HepG2 (cell line): ENCODE measurements around the gene COL2A1. TPM values are rescaled to one million over a fixed set of nuclear protein-coding genes. Genes with fewer than 3 reads are reported as not detected.
A peak's percentile ranks its signal among the peaks of the same experiment; 100 is the strongest.

Experiments used
- AKNA ChIP-seq: sonication (generic); formaldehyde crosslinking; IDR thresholded peaks from 2 replicates; pipeline ENCODE4 v1.4.0; 2020; ENCODE audit warnings: missing genetic modification reagents, borderline replicate concordance
- ATF7 ChIP-seq, 2 experiments: fragments of 450-650 bp in 1 of 2; sonication (generic) in 1 of 2; formaldehyde crosslinking in 1 of 2; IDR thresholded peaks; 2 replicates each; pipeline versions ENCODE4 v1.4.0 to v1.6.1; 2016 to 2020; ENCODE audit warnings: antibody characterized with exemption in 1 of 2, mild to moderate bottlenecking in 1 of 2, missing genetic modification reagents in 1 of 2
- ETV5 ChIP-seq: IDR thresholded peaks from 2 replicates; pipeline ENCODE4 v1.6.1; 2018; ENCODE audit warnings: missing biosample characterization, missing genetic modification reagents, inconsistent platforms, borderline replicate concordance
- HMG20A ChIP-seq: IDR thresholded peaks from 2 replicates; pipeline ENCODE4 v1.6.1; 2016; ENCODE audit warnings: borderline replicate concordance
- KDM5B ChIP-seq: sonication (generic); formaldehyde crosslinking; IDR thresholded peaks from 2 replicates; pipeline ENCODE4 v1.4.0; 2020; ENCODE audit warnings: missing genetic modification reagents, mild to moderate bottlenecking, borderline replicate concordance
- MZF1 ChIP-seq: sonication (generic); formaldehyde crosslinking; IDR thresholded peaks from 2 replicates; pipeline ENCODE4 v1.8.1; 2023; ENCODE audit warnings: mild to moderate bottlenecking, missing genetic modification reagents, borderline replicate concordance
- XBP1 ChIP-seq: sonication (generic); formaldehyde crosslinking; IDR thresholded peaks from 2 replicates; pipeline ENCODE4 v1.5.0; 2020; ENCODE audit warnings: missing genetic modification reagents
- ZNF225 ChIP-seq: sonication (generic); formaldehyde crosslinking; IDR thresholded peaks from 2 replicates; pipeline ENCODE4 v1.4.0; 2020; ENCODE audit warnings: mild to moderate bottlenecking, missing genetic modification reagents
- ZNF331 ChIP-seq: sonication (generic); formaldehyde crosslinking; IDR thresholded peaks from 2 replicates; pipeline ENCODE4 v1.4.0; 2020; ENCODE audit warnings: missing genetic modification reagents
- ZNF512 ChIP-seq: sonication (generic); formaldehyde crosslinking; IDR thresholded peaks from 2 replicates; pipeline ENCODE4 v1.4.0; 2020; ENCODE audit warnings: mild to moderate bottlenecking, missing genetic modification reagents
- ZNF567 ChIP-seq: sonication (generic); formaldehyde crosslinking; IDR thresholded peaks from 2 replicates; pipeline ENCODE4 v1.8.1; 2023; ENCODE audit warnings: mild to moderate bottlenecking, missing genetic modification reagents, borderline replicate concordance
- ZNF660 ChIP-seq: sonication (generic); formaldehyde crosslinking; IDR thresholded peaks from 2 replicates; pipeline ENCODE4 v1.5.1; 2020; ENCODE audit warnings: mild to moderate bottlenecking, low read depth, missing genetic modification reagents, borderline replicate concordance
- polyA plus RNA-seq, 8 experiments: library from polyadenylated mRNA; depleted of rRNA in 3 of 8; stranded (reverse) in 7 of 8; unstranded in 1 of 8; fragments of >200 nt; fragmentation: Illumina TruSeq in 4 of 8; extraction: Trizol in 4 of 8; gene quantifications; 2 replicates each; pipeline versions ENCODE4 v1.2.1 to v1.2.3, GENCODE V29; 2011 to 2016; ENCODE audit warnings: low read depth in 4 of 8, missing spikeins in 1 of 8, mixed read lengths in 1 of 8; ENCODE audit not compliant: insufficient read depth in 1 of 8
- total RNA-seq, 5 experiments: library from RNA; depleted of rRNA; stranded (reverse); fragments of >200 nt; fragmentation: Illumina TruSeq; extraction: Trizol; gene quantifications; 2 replicates each; pipeline ENCODE4 v1.2.3, GENCODE V29; 2016; ENCODE audit warnings: low read depth in 1 of 5
- TF ChIP-seq, protein P1 (sequence below), 2 experiments: sonication (generic) in 1 of 2; formaldehyde crosslinking in 1 of 2; IDR thresholded peaks; 2 replicates each; pipeline versions ENCODE4 v1.4.0 to v1.6.1; 2018 to 2020; ENCODE audit warnings: missing genetic modification reagents in 2 of 2, borderline replicate concordance in 1 of 2, low read depth in 1 of 2, mild to moderate bottlenecking in 1 of 2, missing biosample characterization in 1 of 2
- TF ChIP-seq, protein P2 (sequence below): sonication (generic); formaldehyde crosslinking; IDR thresholded peaks from 2 replicates; pipeline ENCODE4 v1.5.0; 2020; ENCODE audit warnings: mild to moderate bottlenecking, missing genetic modification reagents
- TF ChIP-seq, protein P3 (sequence below): sonication (generic); formaldehyde crosslinking; IDR thresholded peaks from 2 replicates; pipeline ENCODE4 v1.8.0; 2022; ENCODE audit warnings: missing genetic modification reagents, mild to moderate bottlenecking, borderline replicate concordance

The COL2A1 gene
- total and polyA plus RNA-seq, 2 of the 13 experiments (the other 11 are each of a cell fraction or from before 2014, with no cell fraction given): 7.4 to 38.3 TPM

- TF ChIP-seq, protein P1, sequence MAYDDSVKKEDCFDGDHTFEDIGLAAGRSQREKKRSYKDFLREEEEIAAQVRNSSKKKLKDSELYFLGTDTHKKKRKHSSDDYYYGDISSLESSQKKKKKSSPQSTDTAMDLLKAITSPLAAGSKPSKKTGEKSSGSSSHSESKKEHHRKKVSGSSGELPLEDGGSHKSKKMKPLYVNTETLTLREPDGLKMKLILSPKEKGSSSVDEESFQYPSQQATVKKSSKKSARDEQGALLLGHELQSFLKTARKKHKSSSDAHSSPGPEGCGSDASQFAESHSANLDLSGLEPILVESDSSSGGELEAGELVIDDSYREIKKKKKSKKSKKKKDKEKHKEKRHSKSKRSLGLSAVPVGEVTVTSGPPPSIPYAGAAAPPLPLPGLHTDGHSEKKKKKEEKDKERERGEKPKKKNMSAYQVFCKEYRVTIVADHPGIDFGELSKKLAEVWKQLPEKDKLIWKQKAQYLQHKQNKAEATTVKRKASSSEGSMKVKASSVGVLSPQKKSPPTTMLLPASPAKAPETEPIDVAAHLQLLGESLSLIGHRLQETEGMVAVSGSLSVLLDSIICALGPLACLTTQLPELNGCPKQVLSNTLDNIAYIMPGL (CRISPR knock-in tag; IDR thresholded peaks at IDR 0.05; ENCODE audit: borderline replicate concordance in 1 of 2, low read depth in 1 of 2): peak; percentile 75 to 81; a peak in 3 of 4 replicates
- TF ChIP-seq ETV5 (CRISPR knock-in tag): peak; percentile 15; the same call in 1 of the 2 replicates
- no peak for TF ChIP-seq HMG20A
- TF ChIP-seq ZNF660 (CRISPR knock-in tag): no peak
- TF ChIP-seq AKNA: no peak
- no peak for TF ChIP-seq MZF1 (CRISPR knock-in tag)
- TF ChIP-seq, protein P2, sequence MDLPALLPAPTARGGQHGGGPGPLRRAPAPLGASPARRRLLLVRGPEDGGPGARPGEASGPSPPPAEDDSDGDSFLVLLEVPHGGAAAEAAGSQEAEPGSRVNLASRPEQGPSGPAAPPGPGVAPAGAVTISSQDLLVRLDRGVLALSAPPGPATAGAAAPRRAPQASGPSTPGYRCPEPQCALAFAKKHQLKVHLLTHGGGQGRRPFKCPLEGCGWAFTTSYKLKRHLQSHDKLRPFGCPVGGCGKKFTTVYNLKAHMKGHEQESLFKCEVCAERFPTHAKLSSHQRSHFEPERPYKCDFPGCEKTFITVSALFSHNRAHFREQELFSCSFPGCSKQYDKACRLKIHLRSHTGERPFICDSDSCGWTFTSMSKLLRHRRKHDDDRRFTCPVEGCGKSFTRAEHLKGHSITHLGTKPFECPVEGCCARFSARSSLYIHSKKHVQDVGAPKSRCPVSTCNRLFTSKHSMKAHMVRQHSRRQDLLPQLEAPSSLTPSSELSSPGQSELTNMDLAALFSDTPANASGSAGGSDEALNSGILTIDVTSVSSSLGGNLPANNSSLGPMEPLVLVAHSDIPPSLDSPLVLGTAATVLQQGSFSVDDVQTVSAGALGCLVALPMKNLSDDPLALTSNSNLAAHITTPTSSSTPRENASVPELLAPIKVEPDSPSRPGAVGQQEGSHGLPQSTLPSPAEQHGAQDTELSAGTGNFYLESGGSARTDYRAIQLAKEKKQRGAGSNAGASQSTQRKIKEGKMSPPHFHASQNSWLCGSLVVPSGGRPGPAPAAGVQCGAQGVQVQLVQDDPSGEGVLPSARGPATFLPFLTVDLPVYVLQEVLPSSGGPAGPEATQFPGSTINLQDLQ: no peak
- TF ChIP-seq ATF7 (IDR thresholded peaks at IDR 0.05): no peak
- TF ChIP-seq ATF7 (CRISPR knock-in tag; IDR thresholded peaks at IDR 0.05): no peak
- TF ChIP-seq ZNF512 (CRISPR knock-in tag): no peak
- TF ChIP-seq XBP1 (CRISPR knock-in tag): no peak
- TF ChIP-seq ZNF225 (CRISPR knock-in tag): peak; percentile 52; the same call in 1 of the 2 replicates
- TF ChIP-seq ZNF331 (CRISPR knock-in tag): peak; percentile 42; the same call in 1 of the 2 replicates
- no peak; the same call in 1 of the 2 replicates for TF ChIP-seq ZNF567 (CRISPR knock-in tag)
- TF ChIP-seq, protein P3, sequence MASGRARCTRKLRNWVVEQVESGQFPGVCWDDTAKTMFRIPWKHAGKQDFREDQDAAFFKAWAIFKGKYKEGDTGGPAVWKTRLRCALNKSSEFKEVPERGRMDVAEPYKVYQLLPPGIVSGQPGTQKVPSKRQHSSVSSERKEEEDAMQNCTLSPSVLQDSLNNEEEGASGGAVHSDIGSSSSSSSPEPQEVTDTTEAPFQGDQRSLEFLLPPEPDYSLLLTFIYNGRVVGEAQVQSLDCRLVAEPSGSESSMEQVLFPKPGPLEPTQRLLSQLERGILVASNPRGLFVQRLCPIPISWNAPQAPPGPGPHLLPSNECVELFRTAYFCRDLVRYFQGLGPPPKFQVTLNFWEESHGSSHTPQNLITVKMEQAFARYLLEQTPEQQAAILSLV (CRISPR knock-in tag): peak; percentile 72; the same call in 1 of the 2 replicates
- peak; percentile 95 for TF ChIP-seq KDM5B (CRISPR knock-in tag)
These were observed 40.8 kb downstream of the COL2A1 start, which contains the start of gene TMEM106C (continued) for GRCh38 chr12:47963340-47964040.
